HG02763 (cell line): ENCODE data around the gene EEF2.

Source experiments
- ATAC-seq: cut with Tn5 transposase; IDR thresholded peaks from one replicate; pipeline ENCODE4 v1.9.1; 2021; ENCODE audit warnings: mild to moderate bottlenecking, moderate library complexity; ENCODE audit not compliant: unreplicated experiment

The EEF2 gene

GRCh38 chr19:3986260-3987041 is 1.2 kb upstream of the EEF2 start:
- no peak for ATAC-seq

GRCh38 chr19:3985643-3986259 is 488 bp upstream of the EEF2 start:
- ATAC-seq: no peak

GRCh38 chr19:3984584-3984907 is 717 bp downstream of the EEF2 start:
- no peak for ATAC-seq

GRCh38 chr19:3983936-3984583 is 1.2 kb downstream of the EEF2 start:
- no peak for ATAC-seq

GRCh38 chr19:3983542-3983914 is 1.7 kb downstream of the EEF2 start:
- ATAC-seq: no peak

- no peak for ATAC-seq
Measured at GRCh38 chr19:3982701-3983541, 2.3 kb downstream of the EEF2 start.

GRCh38 chr19:3981736-3982681 is 3.3 kb downstream of the EEF2 start:
- ATAC-seq: no peak

GRCh38 chr19:3981373-3981735 is 3.9 kb downstream of the EEF2 start:
- no peak for ATAC-seq

GRCh38 chr19:3980353-3981251 is 4.7 kb downstream of the EEF2 start:
- ATAC-seq: no peak

GRCh38 chr19:3979674-3980352 is 5.5 kb downstream of the EEF2 start:
- no peak for ATAC-seq

GRCh38 chr19:3979289-3979673 is 6.0 kb downstream of the EEF2 start:
- no peak for ATAC-seq

- ATAC-seq: no peak
Measured at GRCh38 chr19:3978145-3978544, 7.1 kb downstream of the EEF2 start.

GRCh38 chr19:3977242-3978143 is 7.8 kb downstream of the EEF2 start:
- ATAC-seq: no peak

- no peak for ATAC-seq
Measured at GRCh38 chr19:3976495-3977241, 8.6 kb downstream of the EEF2 start.

GRCh38 chr19:3975637-3976087 is 9.6 kb downstream of the EEF2 start:
- no peak for ATAC-seq

- no peak for ATAC-seq
Measured at GRCh38 chr19:3975144-3975543, 10.1 kb downstream of the EEF2 start.
